Astrocyte of the cerebellum (primary cell): Measurements from ENCODE around the gene CACNA2D2.
A peak's percentile ranks its signal among the peaks of the same experiment; 100 is the strongest.

Experiments used
- DNase-seq: peaks from one replicate; pipeline ENCODE4 v3.0.0-alpha.2; 2011; ENCODE audit warnings: low read depth
- H3K4me3 ChIP-seq: 2 replicates; pipeline ENCODE4 v1.5.1; 2011; ENCODE audit warnings: mild to moderate bottlenecking, low read depth, low read length, moderate library complexity
- CTCF ChIP-seq: IDR thresholded peaks from 2 replicates; pipeline ENCODE4 v1.5.1; 2012; ENCODE audit warnings: low read length, low read depth, moderate library complexity, mild to moderate bottlenecking; ENCODE audit errors: missing control alignments
- in situ Hi-C: cut with HindIII; loops from 2 replicates; pipeline ENCODE4 v1.10.0; 2017; ENCODE audit warnings: low sequenced_read_pairs

The CACNA2D2 gene

GRCh38 chr3:50320853-50321335 lies 182.5 kb downstream of the CACNA2D2 start:
- DNase-seq = no peak
- in situ Hi-C loops = no loop called here
- H3K4me3 ChIP-seq = peak overlapping the region; percentile 77
- no peak for TF ChIP-seq CTCF

DNA sequence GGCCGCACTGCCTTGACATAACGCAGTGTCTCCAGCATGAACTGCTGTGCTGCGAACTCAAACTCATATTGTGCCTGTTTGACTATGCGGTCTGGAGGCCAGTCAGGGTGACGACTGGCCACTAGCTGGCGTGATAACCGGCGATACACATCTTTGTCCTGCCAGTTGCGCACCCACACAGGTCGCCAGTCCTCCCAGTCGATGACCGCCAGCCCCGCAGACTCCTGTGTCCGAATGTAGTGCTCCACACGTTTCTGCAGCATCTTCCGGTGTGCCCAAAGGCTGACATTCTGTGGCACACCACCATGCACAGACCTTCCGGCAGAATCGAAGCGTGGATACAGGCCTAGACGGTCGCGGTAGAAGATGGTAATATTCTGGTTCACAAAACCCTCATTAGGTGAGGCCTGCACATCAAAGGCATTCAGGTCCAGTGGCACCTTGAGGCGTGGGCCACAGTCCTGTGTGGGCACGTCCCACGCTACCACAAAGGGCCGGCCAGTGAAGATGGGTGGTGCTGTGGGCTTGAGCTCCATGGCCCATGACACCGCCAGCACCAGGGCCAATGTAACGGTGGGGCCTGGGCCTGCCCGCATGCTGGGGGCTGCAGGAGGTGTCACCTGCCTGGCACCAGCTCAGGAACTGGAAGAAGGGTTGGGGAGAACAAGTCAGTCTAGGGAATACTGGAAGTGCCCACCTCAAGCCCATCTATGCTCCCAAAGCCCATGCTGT lies 183.4 kb downstream of the CACNA2D2 start:
- in situ Hi-C loops = no loop called here
- no peak for DNase-seq
- no peak for TF ChIP-seq CTCF
- peak overlapping the region; percentile 77 for H3K4me3 ChIP-seq

DNA sequence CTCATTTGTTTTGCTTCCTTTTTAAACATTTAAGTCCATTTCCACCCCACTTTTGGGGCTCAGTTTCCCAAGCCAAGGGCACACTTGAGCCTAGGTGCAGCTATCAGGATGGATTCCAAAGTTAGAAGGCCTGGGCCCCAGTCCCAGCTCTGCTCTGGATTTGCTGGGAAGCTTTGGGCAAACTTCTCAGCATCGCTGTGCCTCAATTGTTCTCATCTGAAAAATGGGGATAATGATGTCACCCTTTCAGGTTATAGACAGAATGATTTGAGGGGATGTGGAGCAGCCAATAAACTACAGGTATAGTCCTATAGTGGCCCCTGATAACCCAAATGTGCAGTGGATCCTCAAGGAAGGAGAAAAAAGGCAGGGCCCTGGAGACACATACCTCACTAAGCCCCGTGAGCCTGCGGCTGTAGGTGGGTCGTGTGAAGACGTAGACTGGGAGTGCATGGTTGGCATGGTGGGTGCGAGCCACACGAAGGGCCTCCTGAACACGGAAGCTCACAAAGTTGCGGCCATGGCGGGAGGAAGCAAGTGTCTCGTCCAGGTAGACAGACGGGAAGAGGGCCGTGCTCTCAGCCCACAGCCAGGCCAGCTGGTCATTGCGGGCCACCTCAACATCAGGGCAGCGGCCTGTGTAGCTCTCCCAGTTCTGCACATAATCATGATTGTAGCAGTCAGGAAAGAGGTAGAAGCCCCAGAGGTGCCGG lies 184.1 kb downstream of the CACNA2D2 start:
- DNase-seq = no peak
- no peak overlapping the region for H3K4me3 ChIP-seq
- in situ Hi-C loops = no loop called here
- no peak for TF ChIP-seq CTCF

DNA sequence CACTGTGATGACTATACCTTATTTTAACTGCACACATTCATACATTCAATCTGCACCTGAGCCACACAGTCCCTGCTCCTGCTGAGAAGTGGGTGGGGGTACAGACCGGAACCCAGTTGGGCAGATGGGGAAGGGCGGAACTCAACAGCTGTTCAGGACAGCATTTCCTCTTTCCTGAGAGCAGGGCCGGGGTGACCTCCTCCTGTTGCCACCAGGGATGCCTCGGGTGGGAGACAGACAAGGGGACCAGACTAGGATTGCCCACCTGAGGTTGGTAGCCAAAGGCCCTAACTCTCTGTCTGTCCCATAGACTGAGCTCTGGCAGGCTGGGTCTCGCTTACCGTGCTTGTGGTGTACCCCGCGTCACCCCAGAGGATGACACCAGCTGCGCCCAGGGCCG lies 184.8 kb downstream of the CACNA2D2 start:
- no peak for TF ChIP-seq CTCF
- in situ Hi-C loops = no loop called here
- no peak for DNase-seq
- no peak overlapping the region for H3K4me3 ChIP-seq

DNA sequence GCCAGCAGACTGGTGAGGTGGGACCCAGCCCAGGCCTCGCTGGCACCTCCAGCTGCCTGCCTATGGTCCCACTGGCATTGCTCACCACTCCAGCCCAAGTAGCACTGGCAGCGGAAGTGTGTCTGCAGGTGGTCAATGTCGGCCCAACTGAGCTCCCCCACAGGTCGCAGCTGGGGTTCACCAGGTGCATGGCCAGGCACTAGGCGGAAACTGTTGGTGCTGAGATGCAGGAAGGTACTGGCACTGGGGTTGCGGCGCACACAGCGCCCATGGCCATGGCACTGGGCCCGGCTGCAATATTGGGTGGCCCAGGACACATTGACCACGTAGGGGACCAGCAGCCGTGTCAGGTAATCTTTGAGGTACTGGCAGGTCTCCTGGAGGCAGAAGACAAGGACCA lies 185.3 kb downstream of the CACNA2D2 start:
- H3K4me3 ChIP-seq = no peak overlapping the region
- no peak for DNase-seq
- TF ChIP-seq CTCF = no peak
- in situ Hi-C loops = no loop called here

DNA sequence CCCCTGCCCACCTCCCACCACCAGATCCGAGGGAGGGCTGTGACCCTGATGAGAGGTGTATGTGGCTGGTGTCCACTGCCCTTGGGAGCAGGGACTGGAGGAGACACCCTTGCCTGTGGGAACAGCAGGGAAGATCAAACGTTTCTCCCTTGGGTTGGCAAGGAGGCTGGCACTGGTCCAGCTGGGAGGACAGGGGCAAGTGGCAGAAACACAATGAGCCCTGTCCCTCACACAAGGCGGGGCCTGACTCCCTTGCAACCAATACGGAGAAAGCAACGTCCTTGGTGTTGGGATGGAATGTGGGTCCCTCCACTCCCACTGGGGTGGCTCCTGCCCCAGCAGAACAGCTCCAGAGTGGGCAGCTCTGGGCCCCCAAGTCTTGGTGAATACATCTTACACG lies 186.1 kb downstream of the CACNA2D2 start:
- no peak overlapping the region for H3K4me3 ChIP-seq
- DNase-seq = no peak
- no peak for TF ChIP-seq CTCF
- in situ Hi-C loops = no loop called here
